SKM-1 treated with dmso at 0.1 percent for 144 hours (cell line): ENCODE results near the gene SYCE3.
"Not testable (repeated sequence)": the region's sequence is repeated elsewhere in the genome, so short reads cannot be mapped to it uniquely, and the experiment has no call there.

Experiments
- DNase-seq: peaks from one replicate; lab custom pipeline; 2025; ENCODE audit not compliant: unreplicated experiment; lab: John Stamatoyannopoulos, UW

SYCE3 gene, protein sequence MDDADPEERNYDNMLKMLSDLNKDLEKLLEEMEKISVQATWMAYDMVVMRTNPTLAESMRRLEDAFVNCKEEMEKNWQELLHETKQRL

DNA sequence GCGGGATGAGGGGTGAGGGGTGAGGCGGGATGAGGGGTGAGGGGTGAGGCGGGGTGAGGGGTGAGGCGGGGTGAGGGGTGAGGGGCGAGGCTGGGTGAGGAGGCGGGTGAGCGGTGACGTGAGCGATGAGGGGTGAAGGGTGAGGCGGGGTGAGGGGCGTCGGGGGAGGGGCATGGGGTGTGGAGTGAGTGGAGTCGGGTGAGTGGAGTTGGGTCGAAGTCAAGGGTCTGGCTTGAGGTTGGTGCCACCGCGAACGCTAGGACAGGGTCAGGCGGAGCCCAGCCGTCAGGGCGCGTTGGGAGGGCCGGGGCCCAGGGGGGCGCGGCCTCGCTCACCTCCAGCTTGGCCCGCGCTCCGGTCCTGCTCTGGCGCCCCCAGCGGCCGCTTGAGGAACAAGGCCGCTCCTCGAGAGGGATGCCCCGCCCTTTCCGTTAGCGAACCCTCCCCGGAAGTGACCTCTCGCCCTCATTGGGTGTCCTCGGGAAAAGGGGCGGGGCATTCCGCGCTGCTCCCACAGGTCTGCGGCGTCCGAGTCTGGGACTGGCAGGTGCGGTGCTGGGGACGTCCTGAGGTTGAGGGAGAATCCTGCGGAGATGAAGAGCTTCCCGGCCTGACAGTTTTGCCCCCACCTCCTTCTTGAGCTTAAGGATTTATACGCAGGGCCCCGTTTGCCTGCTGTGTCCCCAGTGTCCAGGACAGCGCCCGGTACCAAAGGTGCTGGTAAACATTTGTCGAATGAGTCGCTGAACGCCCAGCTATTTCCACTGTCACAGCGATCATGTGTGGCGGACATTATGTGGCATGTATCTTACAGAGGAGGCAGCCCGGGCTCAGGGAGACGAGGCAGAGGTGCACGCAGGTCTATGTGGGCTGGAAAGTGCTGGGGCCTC is at the start of gene SYCE3:
Gene SYCE3 (minus strand): TSS at position 397 of the 890 bp plus-strand sequence. CDS start 6,514 bp downstream, outside the sequence.
- peak; percentile 96 for DNase-seq

DNA sequence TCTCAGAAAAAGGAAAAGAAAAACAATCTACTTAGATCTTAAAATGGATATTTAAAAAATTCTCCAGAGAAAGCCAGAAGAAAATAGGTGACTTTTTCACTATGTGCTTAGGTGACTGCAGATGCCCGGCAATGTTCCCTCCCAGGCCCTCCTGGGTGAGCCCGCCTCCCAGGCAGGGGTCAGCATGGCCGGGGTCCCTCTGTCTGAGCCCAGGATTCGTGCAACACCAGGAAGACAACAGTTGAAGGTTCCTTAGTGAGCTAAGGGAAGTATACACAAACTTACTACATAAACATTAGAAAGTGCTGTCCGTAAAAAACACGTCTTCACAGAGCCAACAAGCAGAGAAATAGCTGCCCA is 49.4 kb upstream of the SYCE3 start:
- DNase-seq: no peak

DNA sequence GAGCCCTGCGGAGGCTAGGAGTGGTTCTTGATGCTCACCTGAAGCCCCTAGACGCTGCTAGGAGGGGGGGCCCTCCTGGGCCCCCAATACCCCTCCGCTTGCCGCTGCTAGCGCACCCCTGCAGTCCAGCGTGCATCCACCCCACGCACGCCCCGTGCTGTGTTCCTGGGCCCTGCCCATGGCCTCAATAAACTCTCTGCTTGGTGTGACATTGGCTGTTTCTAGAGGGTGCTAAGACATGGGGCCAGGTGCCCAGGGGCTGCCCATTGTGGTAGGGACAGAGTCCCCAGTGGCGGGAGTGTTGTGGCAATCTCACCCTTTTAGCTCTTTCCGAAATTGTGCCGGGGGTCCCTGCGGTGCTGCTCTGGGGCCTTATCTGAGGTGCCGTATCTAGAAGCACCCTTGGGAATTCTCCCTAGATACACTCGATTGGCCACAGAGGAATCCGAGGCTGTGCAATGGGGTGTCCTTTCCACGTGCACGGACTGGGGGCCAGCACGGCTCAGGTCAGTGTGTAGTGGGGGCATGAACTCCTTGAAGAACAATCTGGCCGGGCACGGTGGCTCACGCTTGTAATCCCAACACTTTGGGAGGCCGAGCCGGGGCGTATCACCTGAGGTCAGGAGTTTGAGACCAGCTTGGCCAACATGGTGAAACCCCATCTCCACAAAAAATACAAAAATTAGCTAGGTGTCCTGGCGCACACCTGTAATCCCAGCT is 48.8 kb upstream of the SYCE3 start:
- no peak for DNase-seq

DNA sequence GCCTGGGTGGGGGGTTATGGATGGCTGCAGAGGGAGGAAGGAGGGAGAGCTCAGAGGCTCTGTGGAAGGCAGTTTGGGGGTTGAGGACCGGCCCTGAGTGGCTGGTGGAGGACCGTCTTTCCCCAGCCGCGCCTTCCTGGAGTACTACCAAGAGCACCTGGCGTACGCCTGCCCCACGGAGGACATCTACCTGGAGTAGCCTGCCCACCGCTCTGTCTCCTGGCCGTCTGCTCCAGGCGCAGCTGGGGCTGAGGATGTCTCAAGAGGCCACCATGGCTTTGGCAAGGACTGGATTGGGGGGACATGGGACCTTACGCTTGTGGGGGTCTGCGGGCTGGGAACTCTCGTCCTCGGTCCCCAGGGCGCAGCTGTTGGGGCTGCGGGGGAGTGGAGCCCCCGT is 47.9 kb upstream of the SYCE3 start:
- no peak for DNase-seq

DNA sequence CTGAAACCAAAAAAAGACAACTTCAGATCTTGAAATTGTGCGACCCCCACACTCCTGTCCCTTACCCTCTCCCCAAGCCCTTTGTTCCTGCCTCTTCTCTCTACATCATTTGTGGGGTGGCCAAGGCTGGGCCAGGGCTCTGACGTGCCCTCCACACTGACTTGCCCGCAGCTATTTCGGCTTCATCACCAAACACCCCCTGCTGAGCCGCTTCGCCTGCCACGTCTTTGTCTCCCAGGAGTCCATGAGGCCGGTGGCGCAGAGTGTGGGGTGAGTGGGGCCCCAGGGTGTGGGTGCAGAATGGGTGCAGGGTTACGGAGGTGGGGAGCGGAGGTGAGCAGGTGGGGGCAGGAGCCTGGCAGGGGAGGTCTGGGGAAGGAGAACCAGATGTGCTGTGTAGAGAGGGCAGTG is 47.3 kb upstream of the SYCE3 start:
- no peak for DNase-seq

DNA sequence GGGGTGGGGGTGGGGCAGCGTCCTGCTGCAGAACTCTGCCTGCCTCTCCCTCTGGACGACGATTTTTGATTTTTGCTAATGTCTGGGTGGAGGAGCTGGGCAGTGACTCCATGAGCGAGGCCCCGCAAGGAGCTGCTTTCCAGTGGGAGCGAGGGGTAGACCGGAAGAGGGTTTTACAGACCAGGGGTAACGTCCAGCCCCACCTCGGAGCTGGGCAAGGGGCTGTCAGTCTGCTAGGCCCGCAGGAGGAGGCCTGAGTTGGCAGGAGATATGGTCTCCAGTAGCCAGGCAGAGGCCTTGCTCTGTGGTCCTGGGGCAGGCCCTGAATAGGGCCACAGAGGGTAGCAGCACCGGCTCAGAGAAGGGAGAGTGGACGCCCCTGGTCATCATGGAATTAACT is 46.9 kb upstream of the SYCE3 start:
- DNase-seq: no peak

DNA sequence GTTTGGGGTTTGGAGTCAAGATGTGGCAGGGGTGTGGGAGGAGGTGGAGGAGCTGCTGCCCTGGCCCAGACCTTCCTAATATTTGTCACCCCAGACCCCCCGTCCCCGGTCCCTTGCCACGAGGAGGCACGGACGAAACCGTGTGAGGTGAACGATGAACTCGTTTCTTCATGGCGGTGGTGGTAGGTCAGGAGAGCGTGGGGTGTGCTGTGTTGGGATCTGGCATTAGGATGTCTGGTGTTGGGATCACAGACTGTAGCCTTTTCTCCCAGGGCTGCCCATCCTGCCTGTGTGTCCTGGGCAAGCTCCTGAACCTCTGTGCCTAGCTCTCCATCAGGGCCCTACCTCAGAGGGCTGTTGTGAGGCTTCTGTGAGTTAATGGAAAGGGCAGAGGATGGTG is 46.3 kb upstream of the SYCE3 start:
- no peak for DNase-seq

DNA sequence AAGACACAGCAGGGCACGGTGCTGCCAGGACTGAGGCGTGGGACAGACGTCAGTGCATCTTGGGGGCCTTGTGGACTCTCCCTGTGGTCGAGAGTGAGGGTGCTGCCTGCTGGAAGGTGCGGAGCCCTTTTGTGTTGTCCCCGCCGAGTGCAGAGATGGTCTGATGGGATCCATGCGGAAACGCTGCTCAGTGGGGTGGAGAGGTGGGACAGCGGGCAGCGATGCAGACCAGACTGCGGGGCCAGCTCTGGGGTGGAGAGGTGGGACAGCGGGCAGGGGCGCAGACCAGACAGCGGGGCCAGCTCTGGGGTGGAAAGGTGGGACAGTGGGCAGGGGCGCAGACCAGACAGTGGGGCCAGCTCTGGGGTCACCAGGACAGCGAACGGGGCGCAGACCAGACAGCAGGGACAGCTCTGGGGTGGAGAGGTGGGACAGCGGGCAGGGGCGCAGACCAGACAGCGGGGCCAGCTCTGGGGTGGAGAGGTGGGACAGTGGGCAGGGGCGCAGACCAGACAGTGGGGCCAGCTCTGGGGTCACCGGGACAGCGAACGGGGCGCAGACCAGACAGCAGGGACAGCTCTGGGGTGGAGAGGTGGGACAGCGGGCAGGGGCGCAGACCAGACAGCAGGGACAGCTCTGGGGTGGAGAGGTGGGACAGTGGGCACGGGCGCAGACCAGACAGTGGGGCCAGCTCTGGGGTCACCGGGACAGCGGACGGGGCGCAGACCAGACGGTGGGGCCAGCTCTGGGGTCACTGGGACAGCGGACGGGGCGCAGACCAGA is 45.5 kb upstream of the SYCE3 start:
- not testable (repeated sequence) for DNase-seq

DNA sequence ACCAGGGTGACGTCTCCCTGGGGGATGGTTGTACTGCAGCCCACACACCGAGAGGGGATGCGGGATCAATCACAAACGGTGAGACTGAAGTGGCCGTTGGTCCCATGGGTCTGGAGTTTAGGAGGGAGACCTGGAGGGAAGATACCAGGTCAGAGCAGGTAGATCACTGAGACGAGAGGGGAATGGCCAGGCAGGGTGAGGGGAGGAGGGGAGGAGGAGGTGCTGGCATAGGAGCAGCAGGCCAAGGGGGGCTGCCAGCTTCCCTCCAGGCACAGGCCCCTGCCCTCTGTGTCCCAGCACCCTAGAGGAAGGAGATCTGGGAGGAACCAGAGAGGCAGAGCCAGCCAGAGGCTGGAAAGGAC is 44.9 kb upstream of the SYCE3 start:
- DNase-seq: no peak

DNA sequence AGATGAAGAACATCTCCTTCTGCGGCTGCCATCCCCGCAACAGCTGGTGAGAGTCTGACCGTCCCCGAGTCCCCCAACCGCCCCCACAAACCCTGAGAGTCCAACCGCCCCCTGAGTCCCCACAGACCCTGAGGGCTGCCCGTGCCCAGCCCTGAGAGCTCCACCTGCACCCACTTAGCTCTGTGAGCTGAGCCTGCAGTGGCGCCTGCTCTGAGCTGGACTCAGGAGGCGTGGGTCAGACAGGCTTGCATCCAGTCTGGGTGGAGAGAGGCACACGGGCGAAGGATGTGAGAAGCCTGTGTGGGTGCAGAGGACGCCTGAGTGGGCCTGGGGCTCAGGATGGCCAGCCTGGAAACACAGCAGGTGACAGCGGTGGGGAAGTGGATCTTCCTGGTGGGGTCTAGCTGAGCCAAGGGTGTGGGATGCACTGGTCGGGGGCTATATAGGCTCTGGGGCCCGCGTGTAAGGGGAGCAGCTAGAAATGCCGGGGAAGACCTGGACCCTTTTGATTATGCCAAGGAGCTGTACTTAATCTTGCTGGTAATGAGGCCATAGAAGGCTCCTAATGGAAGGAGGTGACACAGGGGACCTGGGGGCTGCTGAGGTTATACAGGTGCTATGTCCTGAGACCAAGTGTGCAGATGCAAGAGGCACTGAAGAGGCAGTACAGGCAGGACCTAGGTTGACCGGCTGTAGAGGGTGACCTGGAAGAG is 44.4 kb upstream of the SYCE3 start:
- no peak for DNase-seq

DNA sequence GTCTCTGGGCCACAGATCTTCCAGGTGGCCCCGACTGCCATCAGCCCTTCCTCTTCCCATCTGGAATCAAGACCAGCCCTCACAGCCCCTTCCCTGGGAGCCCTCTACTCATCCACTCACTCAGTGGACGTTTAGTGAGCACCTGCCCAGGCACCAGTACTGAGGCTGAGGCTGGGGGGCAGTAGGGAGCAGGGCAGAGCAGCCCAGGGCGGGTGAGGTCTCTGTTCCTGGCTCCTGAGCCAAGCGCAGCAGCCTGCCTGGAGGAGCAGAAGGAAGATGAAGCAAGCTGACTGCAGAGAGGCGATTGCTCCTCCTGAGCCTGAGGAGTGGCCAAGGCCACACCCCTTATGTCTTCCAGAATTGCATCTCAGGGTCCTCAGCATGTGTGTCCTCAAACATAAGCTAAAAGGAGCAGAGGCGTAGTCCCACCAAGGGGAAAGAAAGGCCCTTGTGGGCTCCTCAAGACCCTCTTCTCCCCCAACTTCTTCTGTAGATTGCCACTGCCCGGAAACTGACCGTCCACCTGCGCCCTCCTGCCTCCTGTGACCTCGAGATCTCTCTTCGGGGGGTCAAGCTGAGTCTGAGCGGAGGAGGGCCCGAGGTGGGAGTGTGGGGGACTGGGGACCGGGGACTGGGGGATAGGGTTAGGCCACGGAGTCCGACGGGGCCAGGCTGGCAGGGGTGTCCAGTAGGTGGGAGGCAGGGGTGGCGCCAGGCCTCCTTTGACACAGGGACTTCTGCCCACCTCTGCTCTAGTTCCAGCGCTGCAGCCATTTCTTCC is 43.6 kb upstream of the SYCE3 start:
- no peak for DNase-seq

DNA sequence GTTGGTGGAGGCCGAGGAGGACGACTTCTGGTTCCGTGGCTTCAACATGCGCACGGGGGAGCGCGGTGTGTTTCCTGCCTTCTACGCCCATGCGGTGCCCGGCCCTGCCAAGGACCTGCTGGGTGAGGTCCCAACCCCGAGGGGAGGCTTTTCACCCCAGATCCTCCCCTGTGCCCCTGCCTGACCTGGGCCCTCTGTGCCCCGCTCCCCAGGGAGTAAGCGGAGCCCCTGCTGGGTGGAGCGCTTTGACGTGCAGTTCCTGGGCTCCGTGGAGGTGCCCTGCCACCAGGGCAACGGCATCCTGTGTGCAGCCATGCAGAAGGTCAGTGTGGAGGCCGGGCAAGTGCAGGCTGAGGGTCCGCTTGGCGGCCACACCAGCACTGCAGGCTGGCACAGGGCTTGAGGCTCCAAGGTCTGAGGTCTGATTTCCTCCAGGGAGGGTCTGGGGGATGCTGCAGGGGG is 42.9 kb upstream of the SYCE3 start:
- DNase-seq: no peak

DNA sequence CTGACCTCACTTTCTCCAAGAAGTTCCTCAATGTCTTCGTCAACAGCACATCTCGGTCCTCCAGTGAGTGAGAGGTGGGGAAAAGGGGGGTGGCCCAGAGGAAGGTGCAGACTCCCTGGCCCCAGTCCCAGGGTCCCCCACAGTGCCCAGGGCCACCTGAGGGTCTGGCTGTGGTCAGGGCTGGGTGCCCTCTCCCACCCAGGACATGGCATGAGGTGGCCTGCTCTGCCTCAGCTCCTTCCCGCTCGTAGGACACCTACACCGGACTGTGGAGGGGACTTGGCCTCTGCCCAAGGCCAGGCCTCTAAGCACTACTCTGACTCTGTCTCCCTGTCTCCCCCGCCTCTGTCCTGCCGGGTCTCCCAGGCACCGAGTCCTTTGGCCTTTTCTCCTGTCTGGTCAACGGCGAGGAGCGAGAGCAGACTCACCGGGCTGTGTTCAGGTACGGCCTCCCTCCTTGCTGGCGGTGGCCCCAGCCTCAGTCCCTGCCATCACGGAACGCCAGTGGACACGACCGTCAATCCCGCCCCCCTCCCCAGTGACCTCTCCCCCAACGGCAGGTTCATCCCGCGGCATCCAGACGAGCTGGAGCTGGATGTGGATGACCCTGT is 42.4 kb upstream of the SYCE3 start:
- no peak for DNase-seq

DNA sequence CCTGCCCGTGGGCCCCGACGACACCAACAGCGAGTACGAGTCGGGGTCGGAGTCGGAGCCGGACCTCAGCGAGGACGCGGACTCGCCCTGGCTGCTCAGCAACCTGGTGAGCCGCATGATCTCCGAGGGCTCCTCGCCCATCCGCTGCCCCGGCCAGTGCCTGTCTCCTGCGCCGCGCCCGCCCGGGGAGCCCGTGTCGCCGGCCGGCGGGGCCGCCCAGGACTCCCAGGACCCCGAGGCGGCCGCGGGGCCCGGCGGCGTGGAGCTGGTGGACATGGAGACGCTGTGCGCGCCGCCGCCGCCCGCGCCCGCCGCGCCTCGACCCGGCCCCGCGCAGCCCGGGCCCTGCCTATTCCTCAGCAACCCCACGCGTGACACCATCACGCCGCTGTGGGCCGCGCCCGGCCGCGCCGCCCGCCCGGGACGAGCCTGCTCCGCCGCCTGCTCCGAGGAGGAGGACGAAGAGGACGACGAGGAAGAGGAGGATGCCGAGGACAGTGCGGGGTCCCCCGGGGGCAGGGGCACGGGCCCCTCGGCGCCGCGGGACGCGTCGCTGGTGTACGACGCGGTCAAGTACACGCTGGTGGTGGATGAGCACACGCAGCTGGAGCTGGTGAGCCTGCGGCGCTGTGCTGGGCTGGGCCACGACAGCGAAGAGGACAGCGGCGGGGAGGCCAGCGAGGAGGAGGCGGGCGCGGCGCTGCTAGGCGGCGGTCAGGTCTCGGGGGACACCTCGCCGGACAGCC is 41.7 kb upstream of the SYCE3 start:
- DNase-seq: no peak

DNA sequence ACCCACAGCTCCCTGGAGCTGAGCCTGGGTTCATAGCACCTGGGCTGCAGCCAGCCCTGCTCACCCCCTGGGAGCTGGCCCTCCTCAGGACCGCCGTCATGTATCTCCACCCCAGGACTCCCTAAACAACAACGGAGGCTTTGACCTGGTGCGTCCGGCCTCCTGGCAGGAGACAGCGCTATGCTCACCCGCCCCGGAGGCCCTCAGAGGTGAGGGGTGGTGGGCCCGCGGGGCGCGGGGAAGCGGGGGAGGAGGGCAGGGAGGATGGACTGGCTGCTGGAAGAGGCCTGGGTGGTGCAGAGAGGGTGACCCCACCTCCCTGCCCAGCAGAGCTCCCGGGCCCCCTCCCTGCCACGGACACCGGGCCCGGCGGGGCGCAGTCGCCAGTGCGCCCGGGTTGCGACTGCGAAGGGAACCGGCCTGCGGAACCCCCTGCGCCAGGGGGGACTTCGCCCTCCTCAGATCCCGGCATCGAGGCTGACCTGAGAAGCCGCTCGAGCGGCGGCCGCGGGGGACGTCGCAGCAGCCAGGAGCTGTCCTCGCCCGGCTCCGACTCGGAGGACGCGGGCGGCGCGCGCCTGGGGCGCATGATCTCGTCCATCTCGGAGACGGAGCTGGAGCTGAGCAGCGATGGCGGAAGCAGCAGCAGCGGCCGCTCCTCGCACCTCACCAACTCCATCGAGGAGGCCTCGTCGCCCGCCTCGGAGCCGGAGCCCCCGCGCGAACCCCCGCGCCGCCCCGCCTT is 41.0 kb upstream of the SYCE3 start:
- DNase-seq: no peak

DNA sequence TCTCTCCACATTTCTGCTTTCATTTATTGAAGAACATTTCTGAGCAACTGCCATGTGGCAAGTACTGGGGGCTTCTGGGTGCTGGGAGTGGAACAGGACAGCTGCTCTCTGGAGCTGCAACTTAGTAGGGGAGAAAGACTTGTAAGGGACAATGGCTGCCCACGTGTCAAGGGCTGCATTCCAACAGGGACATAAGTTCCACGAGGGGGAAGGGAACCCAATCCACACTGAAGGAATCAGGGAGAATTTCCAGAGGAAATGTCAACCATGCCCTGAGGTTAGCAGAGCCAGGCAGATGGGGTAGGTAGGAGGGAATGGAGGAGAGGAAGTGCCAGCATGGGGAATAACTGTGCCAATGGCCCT is 39.6 kb upstream of the SYCE3 start:
- no peak for DNase-seq

DNA sequence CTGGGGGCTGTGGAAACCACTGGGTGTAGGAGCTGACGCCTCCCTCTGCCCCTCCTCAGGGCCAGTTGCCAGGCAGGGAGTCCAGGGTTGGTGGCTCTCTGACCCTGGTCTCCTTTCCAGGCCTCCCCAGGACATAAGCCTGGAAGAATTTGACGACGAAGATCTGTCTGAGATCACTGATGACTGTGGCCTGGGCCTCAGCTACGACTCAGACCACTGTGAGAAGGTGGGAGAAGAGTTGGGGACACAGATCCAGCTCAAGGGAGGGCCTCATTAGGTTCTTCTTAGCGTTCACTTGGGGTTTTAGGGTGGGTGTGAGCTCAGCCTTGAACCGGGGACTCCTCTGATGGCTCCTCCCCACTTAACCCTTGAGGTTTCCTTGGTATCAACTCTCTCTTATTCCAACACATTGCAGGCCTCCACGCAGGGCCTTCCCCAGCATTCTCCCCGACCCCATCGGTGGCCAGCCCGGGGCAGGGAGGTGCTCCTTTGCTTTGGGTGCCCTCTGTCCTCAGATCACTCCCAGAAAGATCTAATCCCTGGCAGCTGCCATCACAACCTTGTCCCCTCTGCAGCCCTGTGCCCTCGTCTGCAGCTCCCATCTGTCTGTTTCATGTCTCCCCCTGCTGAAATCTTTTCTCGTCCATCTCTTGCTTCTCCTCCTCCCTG is 39.1 kb upstream of the SYCE3 start:
- no peak for DNase-seq
